IPS-20b (cell line): ENCODE results near the gene DRG2.

Source experiments
- H3K27ac ChIP-seq: one replicate; pipeline ENCODE4 v1.5.1; 2013; ENCODE audit warnings: low read length
- H3K27me3 ChIP-seq: 2 replicates; pipeline ENCODE4 v1.6.1; 2013; ENCODE audit warnings: mild to moderate bottlenecking, low read length, inconsistent platforms; ENCODE audit not compliant: insufficient read depth
- H3K36me3 ChIP-seq: 2 replicates; pipeline ENCODE4 v1.6.1; 2013; ENCODE audit warnings: low read depth, mild to moderate bottlenecking, inconsistent platforms, low read length, moderate library complexity; ENCODE audit not compliant: insufficient read depth
- H3K4me1 ChIP-seq: 2 replicates; pipeline ENCODE4 v1.6.1; 2013; ENCODE audit warnings: mild to moderate bottlenecking, control low read depth, inconsistent platforms, low read length, moderate library complexity; ENCODE audit not compliant: insufficient read depth
- H3K4me3 ChIP-seq: 2 replicates; pipeline ENCODE4 v1.5.1; 2013; ENCODE audit warnings: mild to moderate bottlenecking, low read length, inconsistent platforms
- H3K9ac ChIP-seq: 2 replicates; pipeline ENCODE4 v1.6.1; 2013; ENCODE audit warnings: low read depth, mild to moderate bottlenecking, inconsistent platforms, low read length, moderate library complexity
- H3K9me3 ChIP-seq: 2 replicates; pipeline ENCODE4 v1.6.1; 2013; ENCODE audit warnings: mild to moderate bottlenecking, low read depth, low read length, inconsistent platforms; ENCODE audit not compliant: insufficient read depth

Gene DRG2

GRCh38 chr17:18055597-18055996 is 32.2 kb upstream of the DRG2 start:
- H3K4me3 ChIP-seq = no peak overlapping the region
- H3K9me3 ChIP-seq = no peaks in the 10 kb centered on the region
- H3K4me1 ChIP-seq = no peaks in the 10 kb centered on the region
- H3K27ac ChIP-seq = no peak overlapping the region
- no peaks in the 10 kb centered on the region for H3K27me3 ChIP-seq
- no peak overlapping the region for H3K9ac ChIP-seq
- H3K36me3 ChIP-seq = peaks cover 22% of the 10 kb centered on the region

GRCh38 chr17:18056214-18056613 is 31.5 kb upstream of the DRG2 start:
- Histone ChIP-seq H3K4me1 (no peaks in the 10 kb centered on the region), H3K27me3 (no peaks in the 10 kb centered on the region), H3K27ac (no peak overlapping the region), H3K4me3 (no peak overlapping the region), H3K9ac (no peak overlapping the region), H3K36me3 (peaks cover 24% of the 10 kb centered on the region), H3K9me3 (no peaks in the 10 kb centered on the region)

GRCh38 chr17:18059283-18059682 is 28.5 kb upstream of the DRG2 start:
- no peaks in the 10 kb centered on the region for H3K4me1 ChIP-seq
- no peak overlapping the region for H3K27ac ChIP-seq
- peaks cover 32% of the 10 kb centered on the region for H3K36me3 ChIP-seq
- no peak overlapping the region for H3K9ac ChIP-seq
- no peak overlapping the region for H3K4me3 ChIP-seq
- no peaks in the 10 kb centered on the region for H3K27me3 ChIP-seq
- H3K9me3 ChIP-seq = no peaks in the 10 kb centered on the region

- Histone ChIP-seq H3K4me1 (no peaks in the 10 kb centered on the region), H3K9me3 (no peaks in the 10 kb centered on the region), H3K9ac (no peak overlapping the region), H3K36me3 (peaks cover 29% of the 10 kb centered on the region), H3K27me3 (no peaks in the 10 kb centered on the region), H3K27ac (no peak overlapping the region), H3K4me3 (no peak overlapping the region)
Observed at GRCh38 chr17:18064053-18064452, 23.7 kb upstream of the DRG2 start.

GRCh38 chr17:18065546-18065945 is 22.2 kb upstream of the DRG2 start:
- H3K36me3 ChIP-seq = peaks cover 29% of the 10 kb centered on the region
- no peaks in the 10 kb centered on the region for H3K27me3 ChIP-seq
- no peaks in the 10 kb centered on the region for H3K4me1 ChIP-seq
- no peaks in the 10 kb centered on the region for H3K9me3 ChIP-seq
- no peak overlapping the region for H3K27ac ChIP-seq
- H3K4me3 ChIP-seq = no peak overlapping the region
- no peak overlapping the region for H3K9ac ChIP-seq

GRCh38 chr17:18066866-18067265 is 20.9 kb upstream of the DRG2 start:
- Histone ChIP-seq H3K27me3 (no peaks in the 10 kb centered on the region), H3K27ac (no peak overlapping the region), H3K9ac (no peak overlapping the region), H3K4me3 (no peak overlapping the region), H3K36me3 (peaks cover 23% of the 10 kb centered on the region), H3K4me1 (no peaks in the 10 kb centered on the region), H3K9me3 (no peaks in the 10 kb centered on the region)

- no peaks in the 10 kb centered on the region for H3K9me3 ChIP-seq
- H3K27ac ChIP-seq = no peak overlapping the region
- H3K4me3 ChIP-seq = no peak overlapping the region
- H3K9ac ChIP-seq = no peak overlapping the region
- no peaks in the 10 kb centered on the region for H3K4me1 ChIP-seq
- H3K27me3 ChIP-seq = no peaks in the 10 kb centered on the region
- H3K36me3 ChIP-seq = peaks cover 15% of the 10 kb centered on the region; the same call in 1 of the 2 replicates
Observed at GRCh38 chr17:18069101-18069500, 18.6 kb upstream of the DRG2 start.

GRCh38 chr17:18070861-18071340 is 16.8 kb upstream of the DRG2 start:
- no peak overlapping the region for H3K27ac ChIP-seq
- no peak overlapping the region for H3K4me3 ChIP-seq
- 0 out of 2 replicates have a peak, but pooled peaks cover under 1% of the 10 kb centered on the region for H3K36me3 ChIP-seq
- H3K9me3 ChIP-seq = no peaks in the 10 kb centered on the region
- no peaks in the 10 kb centered on the region for H3K27me3 ChIP-seq
- H3K9ac ChIP-seq = no peak overlapping the region
- H3K4me1 ChIP-seq = no peaks in the 10 kb centered on the region

GRCh38 chr17:18071751-18072150 is 16.0 kb upstream of the DRG2 start:
- Histone ChIP-seq H3K36me3 (no peaks in the 10 kb centered on the region), H3K9ac (no peak overlapping the region), H3K4me3 (no peak overlapping the region), H3K27me3 (no peaks in the 10 kb centered on the region), H3K4me1 (no peaks in the 10 kb centered on the region), H3K9me3 (no peaks in the 10 kb centered on the region), H3K27ac (no peak overlapping the region)

GRCh38 chr17:18074566-18075272 is 13.0 kb upstream of the DRG2 start:
- no peak overlapping the region for H3K27ac ChIP-seq
- H3K9ac ChIP-seq = no peak overlapping the region
- no peaks in the 10 kb centered on the region for H3K4me1 ChIP-seq
- no peaks in the 10 kb centered on the region for H3K27me3 ChIP-seq
- H3K4me3 ChIP-seq = no peak overlapping the region
- no peaks in the 10 kb centered on the region for H3K9me3 ChIP-seq
- H3K36me3 ChIP-seq = no peaks in the 10 kb centered on the region

GRCh38 chr17:18076936-18077335 is 10.8 kb upstream of the DRG2 start:
- Histone ChIP-seq H3K36me3 (no peaks in the 10 kb centered on the region), H3K9ac (no peak overlapping the region), H3K27me3 (no peaks in the 10 kb centered on the region), H3K9me3 (no peaks in the 10 kb centered on the region), H3K27ac (no peak overlapping the region), H3K4me1 (no peaks in the 10 kb centered on the region), H3K4me3 (no peak overlapping the region)

- no peaks in the 10 kb centered on the region for H3K36me3 ChIP-seq
- no peak overlapping the region for H3K4me3 ChIP-seq
- H3K9me3 ChIP-seq = no peaks in the 10 kb centered on the region
- H3K9ac ChIP-seq = no peak overlapping the region
- no peaks in the 10 kb centered on the region for H3K4me1 ChIP-seq
- no peak overlapping the region for H3K27ac ChIP-seq
- no peaks in the 10 kb centered on the region for H3K27me3 ChIP-seq
Observed at GRCh38 chr17:18079543-18079942, 8.2 kb upstream of the DRG2 start.
